ENCODE data around the gene RFTN1.

DNA sequence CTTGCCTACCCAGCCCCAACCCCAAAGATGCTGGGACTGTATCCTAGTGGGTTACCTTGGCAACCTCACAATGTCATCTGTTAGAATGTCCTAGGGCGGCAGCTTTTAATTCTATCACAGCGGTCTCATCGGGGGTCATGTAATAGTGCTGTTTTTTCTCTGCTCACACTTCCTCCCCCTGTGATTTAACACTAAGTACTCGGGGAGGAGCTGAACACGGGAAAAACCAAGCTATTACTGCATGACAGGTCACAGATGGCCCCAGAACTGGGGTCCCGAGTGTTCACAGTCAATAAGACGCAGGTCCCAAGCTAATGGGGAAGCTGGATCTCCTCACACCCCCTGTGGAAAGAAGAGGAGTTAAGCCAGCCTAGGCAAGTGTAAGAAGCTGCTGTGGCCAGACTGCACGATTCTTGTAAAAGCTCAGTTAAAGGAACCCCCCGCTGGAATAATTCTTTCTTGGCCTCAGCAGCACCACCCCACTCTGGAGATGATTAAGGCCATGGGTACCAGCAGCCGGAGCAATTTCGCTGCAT is 2.5 kb upstream of the RFTN1 start:
- TF ChIP-seq, protein P1, sequence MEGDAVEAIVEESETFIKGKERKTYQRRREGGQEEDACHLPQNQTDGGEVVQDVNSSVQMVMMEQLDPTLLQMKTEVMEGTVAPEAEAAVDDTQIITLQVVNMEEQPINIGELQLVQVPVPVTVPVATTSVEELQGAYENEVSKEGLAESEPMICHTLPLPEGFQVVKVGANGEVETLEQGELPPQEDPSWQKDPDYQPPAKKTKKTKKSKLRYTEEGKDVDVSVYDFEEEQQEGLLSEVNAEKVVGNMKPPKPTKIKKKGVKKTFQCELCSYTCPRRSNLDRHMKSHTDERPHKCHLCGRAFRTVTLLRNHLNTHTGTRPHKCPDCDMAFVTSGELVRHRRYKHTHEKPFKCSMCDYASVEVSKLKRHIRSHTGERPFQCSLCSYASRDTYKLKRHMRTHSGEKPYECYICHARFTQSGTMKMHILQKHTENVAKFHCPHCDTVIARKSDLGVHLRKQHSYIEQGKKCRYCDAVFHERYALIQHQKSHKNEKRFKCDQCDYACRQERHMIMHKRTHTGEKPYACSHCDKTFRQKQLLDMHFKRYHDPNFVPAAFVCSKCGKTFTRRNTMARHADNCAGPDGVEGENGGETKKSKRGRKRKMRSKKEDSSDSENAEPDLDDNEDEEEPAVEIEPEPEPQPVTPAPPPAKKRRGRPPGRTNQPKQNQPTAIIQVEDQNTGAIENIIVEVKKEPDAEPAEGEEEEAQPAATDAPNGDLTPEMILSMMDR (IDR thresholded peaks at IDR 0.05; ENCODE audit: control extremely low read depth in 1 of 3, insufficient read depth in 1 of 3, low read depth in 1 of 3, low read length in 3 of 3), result no peak
- TF ChIP-seq POLR2A (IDR thresholded peaks at IDR 0.05; ENCODE audit: control extremely low read depth in 1 of 2, low read depth in 2 of 2, low read length in 2 of 2) (no peak), FOSL1 (IDR thresholded peaks at IDR 0.05; ENCODE audit: insufficient read depth, low read depth, low read length) (no peak), JUND (IDR thresholded peaks at IDR 0.05; ENCODE audit: low read length) (no peak), EP300 (IDR thresholded peaks at IDR 0.05; ENCODE audit: borderline replicate concordance in 1 of 2, low read depth in 2 of 2, low read length in 2 of 2) (no peak)

All from H1 (cell line).